Mesothelial cell of epicardium (in vitro differentiated cells): ENCODE measurements around the gene GCNT2. TPM values are rescaled to one million over a fixed set of nuclear protein-coding genes. Genes with fewer than 3 reads are reported as not detected.
"Not testable (repeated sequence)": the region's sequence is repeated elsewhere in the genome, so short reads cannot be mapped to it uniquely, and the experiment has no call there.

Source experiments
- DNase-seq, 2 experiments: peaks; one replicate each; pipeline ENCODE4 v3.0.0; 2021; ENCODE audit warnings: low spot score in 2 of 2; ENCODE audit not compliant: unreplicated experiment in 2 of 2
- H3K27ac Mint-ChIP-seq: 2 replicates; pipeline ENCODE4 v1.8.0; 2021; ENCODE audit warnings: mixed read lengths
- H3K27me3 Mint-ChIP-seq: 2 replicates; pipeline ENCODE4 v1.8.0; 2021; ENCODE audit warnings: low read depth, mixed read lengths
- H3K36me3 Mint-ChIP-seq: 2 replicates; pipeline ENCODE4 v1.8.0; 2021; ENCODE audit warnings: mixed read lengths
- H3K4me1 Mint-ChIP-seq: 2 replicates; pipeline ENCODE4 v1.8.0; 2021; ENCODE audit warnings: mixed read lengths
- H3K4me3 Mint-ChIP-seq: 2 replicates; pipeline ENCODE4 v1.8.0; 2021; ENCODE audit warnings: mild to moderate bottlenecking, moderate library complexity, mixed read lengths
- H3K9me3 Mint-ChIP-seq: 2 replicates; pipeline ENCODE4 v1.8.0; 2021; ENCODE audit warnings: mixed read lengths
- CTCF ChIP-seq: fragments of 200-600 bp; sonication (generic); IDR thresholded peaks from one replicate; pipeline ENCODE4 v1.5.0; 2021; ENCODE audit warnings: antibody characterized with exemption; ENCODE audit not compliant: unreplicated experiment
- total RNA-seq: library from RNA; stranded (reverse); gene quantifications from 3 replicates; pipeline ENCODE4 v1.2.1, GENCODE V29; 2021

Gene GCNT2
- total RNA-seq, 1 donor from 2014 or later, result 29.3 TPM

GRCh38 chr6:10662742-10663141, 141.6 kb downstream of the GCNT2 start:
- DNase-seq, result no peak
- no peak overlapping the region for H3K27ac Mint-ChIP-seq
- no peak for TF ChIP-seq CTCF
- H3K4me3 Mint-ChIP-seq, result no peak overlapping the region
- no peaks in the 10 kb centered on the region for H3K36me3 Mint-ChIP-seq
- H3K27me3 Mint-ChIP-seq, result peaks cover 12% of the 10 kb centered on the region
- H3K9me3 Mint-ChIP-seq, result peaks cover 30% of the 10 kb centered on the region
- no peaks in the 10 kb centered on the region for H3K4me1 Mint-ChIP-seq

- H3K4me3 Mint-ChIP-seq, H3K27ac Mint-ChIP-seq, H3K36me3 Mint-ChIP-seq, DNase-seq, H3K4me1 Mint-ChIP-seq: not testable (repeated sequence)
- H3K9me3 Mint-ChIP-seq, result peaks cover 30% of the 10 kb centered on the region
- H3K27me3 Mint-ChIP-seq, result peaks cover 15% of the 10 kb centered on the region
Observed at GRCh38 chr6:10665595-10665994, 144.4 kb downstream of the GCNT2 start.

- no peak overlapping the region for H3K27ac Mint-ChIP-seq
- TF ChIP-seq CTCF, result no peak
- no peak overlapping the region for H3K4me3 Mint-ChIP-seq
- H3K4me1 Mint-ChIP-seq, result no peaks in the 10 kb centered on the region
- peaks cover 15% of the 10 kb centered on the region for H3K27me3 Mint-ChIP-seq
- DNase-seq, result no peak
- no peaks in the 10 kb centered on the region for H3K36me3 Mint-ChIP-seq
- peaks cover 27% of the 10 kb centered on the region for H3K9me3 Mint-ChIP-seq
Observed at GRCh38 chr6:10668126-10668917, 147.2 kb downstream of the GCNT2 start.

- Mint-ChIP-seq H3K27me3 (peaks cover 2% of the 10 kb centered on the region), H3K36me3 (no peaks in the 10 kb centered on the region), H3K4me1 (no peaks in the 10 kb centered on the region), H3K9me3 (peaks cover 7% of the 10 kb centered on the region), H3K4me3 (no peak overlapping the region), H3K27ac (no peak overlapping the region)
- TF ChIP-seq CTCF, result no peak
- no peak for DNase-seq
Observed at GRCh38 chr6:10676403-10676802, 155.3 kb downstream of the GCNT2 start.

GRCh38 chr6:10678456-10678855, 157.3 kb downstream of the GCNT2 start:
- Mint-ChIP-seq H3K36me3 (no peaks in the 10 kb centered on the region), H3K9me3 (peaks cover 15% of the 10 kb centered on the region), H3K27ac (no peak overlapping the region), H3K4me3 (no peak overlapping the region), H3K27me3 (peaks cover 2% of the 10 kb centered on the region), H3K4me1 (no peaks in the 10 kb centered on the region)
- no peak for TF ChIP-seq CTCF
- no peak for DNase-seq

Other genes starting within 250 kb of the GCNT2 start
- gene TFAP2A, start 106.3 kb upstream of the GCNT2 start, total RNA-seq, result 62.4 to 63.5 TPM (median 63.4 TPM) in 3 replicates
- gene C6orf52, start 173.3 kb downstream of the GCNT2 start, total RNA-seq, result 3.1 to 4.6 TPM (median 3.8 TPM) in 3 replicates
- gene PAK1IP1, start 173.6 kb downstream of the GCNT2 start, total RNA-seq, result 14.7 to 16.8 TPM (median 15.5 TPM) in 3 replicates
- gene TMEM14C, start 201.7 kb downstream of the GCNT2 start, total RNA-seq, result 74.4 to 78.9 TPM (median 75.7 TPM) in 3 replicates
- 56.1 to 58.5 TPM (median 57.3 TPM) in 3 replicates for gene TMEM14B, start 226.5 kb downstream of the GCNT2 start, total RNA-seq